HepG2 (cell line): Measurements from ENCODE around the gene CKMT2. TPM values are rescaled to one million over a fixed set of nuclear protein-coding genes. Genes with fewer than 3 reads are reported as not detected.

Experiments used
- ATAC-seq: fragments of 200-7000 bp; cut with Tn5 transposase; 3 replicates; pipeline ENCODE4 v1.9.1; 2020; ENCODE audit warnings: mild to moderate bottlenecking, moderate library complexity
- BruUV-seq: library from RNA; stranded (reverse); fragments of 400-500 nt; replicated peaks from 2 replicates; lab custom pipeline; 2021; lab: Mats Ljungman, UMichigan
- CTCF ChIA-PET: fragments of 300-600 bp; formaldehyde crosslinking; extraction: SDS; loops from one replicate; lab custom pipeline; 2021; ENCODE audit warnings: low total read pairs, inconsistent platforms, low intra/inter-chr PET ratio; lab: Yijun Ruan, JAX
- POLR2A ChIA-PET: fragments of 350-600 bp; sonication (Branson Sonifier 250); formaldehyde crosslinking; loops from one replicate; lab custom pipeline; 2020; ENCODE audit warnings: antibody characterized with exemption, inconsistent platforms; lab: Yijun Ruan, JAX
- DNase-seq: peaks from one replicate; pipeline ENCODE4 v3.0.0-alpha.2; 2015; ENCODE audit warnings: low spot score
- FAIRE-seq: peaks from 3 replicates; lab custom pipeline; 2011; peaks lifted over from hg19 to GRCh38; lab: Jason Lieb, UNC
- H2AFZ ChIP-seq: one replicate; pipeline ENCODE4 v1.6.1; 2011; ENCODE audit warnings: low read length, inconsistent platforms
- H3K27ac ChIP-seq: fragments of 300-600 bp; 3 replicates; pipeline ENCODE4 v1.8.0; 2011; ENCODE audit warnings: mixed run types, mild to moderate bottlenecking, mixed read lengths, low read length, inconsistent platforms; ENCODE audit not compliant: insufficient read depth; ENCODE audit errors: extremely low read length
- H3K27me3 ChIP-seq, 2 experiments: fragments of 200-600 bp in 1 of 2; 2 replicates in 1 of 2; 3 replicates in 1 of 2; pipeline versions ENCODE4 v1.6.0 to v1.8.0; 2011; ENCODE audit warnings: low read length in 2 of 2, mild to moderate bottlenecking in 2 of 2, moderate library complexity in 2 of 2, inconsistent platforms in 1 of 2; ENCODE audit not compliant: insufficient read depth in 2 of 2, control insufficient read depth in 1 of 2
- H3K36me3 ChIP-seq, 2 experiments: fragments of 200-600 bp in 1 of 2; replicated peaks in 1 of 2; 2 replicates in 1 of 2; 3 replicates in 1 of 2; pipeline versions ENCODE4 v1.5.1 to v1.8.0; 2011; ENCODE audit warnings: low read length in 2 of 2, inconsistent platforms in 1 of 2; ENCODE audit not compliant: insufficient read depth in 2 of 2, control insufficient read depth in 1 of 2
- H3K4me1 ChIP-seq: 2 replicates; pipeline ENCODE4 v1.5.1; 2012; ENCODE audit warnings: low read length, inconsistent platforms; ENCODE audit not compliant: insufficient read depth
- H3K4me2 ChIP-seq: 2 replicates; pipeline ENCODE4 v1.6.0; 2011; ENCODE audit warnings: low read depth, low read length, inconsistent platforms
- H3K4me3 ChIP-seq, 3 experiments: fragments of 200-600 bp in 1 of 3; sonication (generic), shearing (Covaris generic) in 1 of 3; replicated peaks in 1 of 3; 2 replicates each; pipeline ENCODE4 v1.5.1; 2011 to 2016; ENCODE audit warnings: low read length in 3 of 3, inconsistent platforms in 2 of 3, low read depth in 2 of 3, mild to moderate bottlenecking in 2 of 3, control low read depth in 1 of 3, mixed read lengths in 1 of 3; ENCODE audit not compliant: insufficient read depth in 1 of 3
- H3K79me2 ChIP-seq: one replicate; pipeline ENCODE4 v1.6.1; 2011; ENCODE audit warnings: low read length, inconsistent platforms; ENCODE audit not compliant: insufficient read depth
- H3K9ac ChIP-seq: 2 replicates; pipeline ENCODE4 v1.6.0; 2011; ENCODE audit warnings: mild to moderate bottlenecking, low read depth, low read length, inconsistent platforms; ENCODE audit not compliant: insufficient read depth
- H3K9me3 ChIP-seq: 2 replicates; pipeline ENCODE4 v1.5.1; 2012; ENCODE audit warnings: mild to moderate bottlenecking, low read length
- H4K20me1 ChIP-seq: 2 replicates; pipeline ENCODE4 v1.6.0; 2011; ENCODE audit warnings: inconsistent platforms, mild to moderate bottlenecking, low read length, moderate library complexity; ENCODE audit not compliant: insufficient read depth
- FOXC1 ChIP-seq: sonication (generic); formaldehyde crosslinking; IDR thresholded peaks from 2 replicates; pipeline ENCODE4 v1.8.0; 2022; ENCODE audit warnings: mild to moderate bottlenecking, missing genetic modification reagents, borderline replicate concordance
- HNRNPH1 ChIP-seq: fragments of 200-400 bp; formaldehyde crosslinking; optimal IDR thresholded peaks from 2 replicates; pipeline ENCODE3; 2017; ENCODE audit warnings: mild to moderate bottlenecking, low read depth, low read length
- MBNL3 ChIP-seq: fragments of 250-450 bp; sonication (Bioruptor Pico); conservative IDR thresholded peaks from 2 replicates; pipeline ENCODE4 v1.8.0; 2022; ENCODE audit warnings: mild to moderate bottlenecking, inconsistent platforms
- MXI1 ChIP-seq: IDR thresholded peaks from 3 replicates; pipeline ENCODE4 v1.6.1; 2012; ENCODE audit warnings: low read depth, low read length, inconsistent platforms, borderline replicate concordance
- PTBP1 ChIP-seq: fragments of 200-400 bp; formaldehyde crosslinking; IDR thresholded peaks from 2 replicates; pipeline ENCODE4 v1.6.1; 2018; ENCODE audit warnings: low read length, low read depth; ENCODE audit not compliant: poor library complexity, severe bottlenecking
- SMARCE1 ChIP-seq: fragments of 450-650 bp; IDR thresholded peaks from 2 replicates; pipeline ENCODE4 v1.6.1; 2017; ENCODE audit warnings: borderline replicate concordance
- XBP1 ChIP-seq: sonication (generic); formaldehyde crosslinking; IDR thresholded peaks from 2 replicates; pipeline ENCODE4 v1.5.0; 2020; ENCODE audit warnings: missing genetic modification reagents
- ZNF274 ChIP-seq: sonication (generic); formaldehyde crosslinking; IDR thresholded peaks from 2 replicates; pipeline ENCODE4 v1.5.1; 2020; ENCODE audit warnings: mild to moderate bottlenecking, missing genetic modification reagents
- ZNF546 ChIP-seq: sonication (generic); formaldehyde crosslinking; conservative IDR thresholded peaks from 2 replicates; pipeline ENCODE4 v1.8.1; 2023; ENCODE audit warnings: mild to moderate bottlenecking, missing genetic modification reagents
- WGBS: methylation state at CpG from one replicate; pipeline ENCODE4 v1.1.6; 2017; ENCODE audit warnings: low lambda C conversion rate; 5-methylcytosine and 5-hydroxymethylcytosine counted together
- in situ Hi-C: cut with HindIII; loops from 2 replicates; pipeline ENCODE4 v1.10.0; 2017; ENCODE audit warnings: low pct_unique_long_range_greater_than_20kb; ENCODE audit not compliant: extremely low pct_ligation_motif_present
- intact Hi-C: fragments of 100-400 bp; cut with micrococcal nuclease; formaldehyde crosslinking; loops from one replicate; pipeline ENCODE4 v1.10.0; 2022; ENCODE audit not compliant: unreplicated experiment
- polyA plus RNA-seq, 8 experiments: library from polyadenylated mRNA; depleted of rRNA in 3 of 8; stranded (reverse) in 7 of 8; unstranded in 1 of 8; fragments of >200 nt; fragmentation: Illumina TruSeq in 4 of 8; extraction: Trizol in 4 of 8; gene quantifications; 2 replicates each; pipeline versions ENCODE4 v1.2.1 to v1.2.3, GENCODE V29; 2011 to 2016; ENCODE audit warnings: low read depth in 4 of 8, missing spikeins in 1 of 8, mixed read lengths in 1 of 8; ENCODE audit not compliant: insufficient read depth in 1 of 8
- total RNA-seq, 5 experiments: library from RNA; depleted of rRNA; stranded (reverse); fragments of >200 nt; fragmentation: Illumina TruSeq; extraction: Trizol; gene quantifications; 2 replicates each; pipeline ENCODE4 v1.2.3, GENCODE V29; 2016; ENCODE audit warnings: low read depth in 1 of 5
- TF ChIP-seq, protein P1 (sequence below): IDR thresholded peaks from 2 replicates; pipeline ENCODE4 v1.6.1; 2016; ENCODE audit warnings: low read depth, missing genetic modification reagents, missing compliant biosample characterization
- TF ChIP-seq, protein P2 (sequence below): sonication (generic); formaldehyde crosslinking; IDR thresholded peaks from 2 replicates; pipeline ENCODE4 v1.4.0; 2020; ENCODE audit warnings: missing genetic modification reagents
- TF ChIP-seq, protein P3 (sequence below): sonication (generic); formaldehyde crosslinking; IDR thresholded peaks from 2 replicates; pipeline ENCODE4 v1.8.0; 2022; ENCODE audit warnings: mild to moderate bottlenecking, missing genetic modification reagents, borderline replicate concordance

Gene CKMT2
- total and polyA plus RNA-seq, 2 of the 13 experiments (the other 11 are each of a cell fraction or from before 2014, with no cell fraction given), result 1.2 to 8.8 TPM

DNA sequence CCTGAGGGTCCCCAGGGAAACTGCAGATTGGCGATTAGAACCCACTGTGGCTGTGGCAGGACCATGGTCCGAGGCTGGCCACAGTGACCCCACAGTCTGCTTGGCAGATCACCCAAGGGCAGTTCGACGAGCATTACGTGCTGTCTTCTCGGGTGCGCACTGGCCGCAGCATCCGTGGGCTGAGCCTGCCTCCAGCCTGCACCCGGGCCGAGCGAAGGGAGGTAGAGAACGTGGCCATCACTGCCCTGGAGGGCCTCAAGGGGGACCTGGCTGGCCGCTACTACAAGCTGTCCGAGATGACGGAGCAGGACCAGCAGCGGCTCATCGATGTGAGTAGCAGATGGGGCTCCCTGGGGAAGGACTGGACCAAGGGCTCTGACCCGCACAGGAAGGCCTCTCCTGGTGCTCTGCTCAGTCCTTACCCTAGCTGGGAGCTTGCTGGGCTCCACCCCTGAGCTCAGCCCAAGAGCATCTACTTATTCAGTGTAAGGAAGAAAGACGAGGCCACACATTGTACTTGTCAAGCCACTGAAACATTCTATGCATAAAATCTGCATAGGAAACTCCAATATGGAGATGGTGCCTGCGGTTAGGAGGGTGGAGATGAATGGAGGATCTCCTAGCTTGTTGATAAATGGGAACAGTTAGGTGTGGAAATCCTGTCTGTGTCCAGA is 21.9 kb downstream of the CKMT2 start:
- H3K9me3 ChIP-seq, result no peaks in the 10 kb centered on the region
- FAIRE-seq, result no peak
- BruUV-seq, result no TSS peak
- no peak for ATAC-seq
- H3K9ac ChIP-seq, result no peak overlapping the region
- in situ Hi-C loops (no loop called here), intact Hi-C loops (no loop called here)
- H3K79me2 ChIP-seq, result no peaks in the 10 kb centered on the region
- peaks cover 0 to 7% of the 10 kb centered on the region in 2 experiments; a peak in 1 of 5 replicates for H3K36me3 ChIP-seq
- no peak overlapping the region for H3K4me3 ChIP-seq
- H3K27ac ChIP-seq, result no peak overlapping the region
- ChIA-PET POLR2A (no interaction called here), CTCF (no interaction called here)
- no peaks in the 10 kb centered on the region for H4K20me1 ChIP-seq
- no peaks in the 10 kb centered on the region for H3K27me3 ChIP-seq
- no peaks in the 10 kb centered on the region for H3K4me1 ChIP-seq
- no peak for DNase-seq
- WGBS, result 99% methylated on average over 17 of the region's 21 CpGs
- no peak overlapping the region for H3K4me2 ChIP-seq
- no peak overlapping the region for H2AFZ ChIP-seq
- TF ChIP-seq SMARCE1 (no peak), XBP1 (CRISPR knock-in tag) (no peak), MXI1 (no peak), FOXC1 (no peak), ZNF274 (CRISPR knock-in tag) (no peak), MBNL3 (no peak), HNRNPH1 (no peak), ZNF546 (CRISPR knock-in tag) (no peak), PTBP1 (no peak)
- TF ChIP-seq, protein P1, sequence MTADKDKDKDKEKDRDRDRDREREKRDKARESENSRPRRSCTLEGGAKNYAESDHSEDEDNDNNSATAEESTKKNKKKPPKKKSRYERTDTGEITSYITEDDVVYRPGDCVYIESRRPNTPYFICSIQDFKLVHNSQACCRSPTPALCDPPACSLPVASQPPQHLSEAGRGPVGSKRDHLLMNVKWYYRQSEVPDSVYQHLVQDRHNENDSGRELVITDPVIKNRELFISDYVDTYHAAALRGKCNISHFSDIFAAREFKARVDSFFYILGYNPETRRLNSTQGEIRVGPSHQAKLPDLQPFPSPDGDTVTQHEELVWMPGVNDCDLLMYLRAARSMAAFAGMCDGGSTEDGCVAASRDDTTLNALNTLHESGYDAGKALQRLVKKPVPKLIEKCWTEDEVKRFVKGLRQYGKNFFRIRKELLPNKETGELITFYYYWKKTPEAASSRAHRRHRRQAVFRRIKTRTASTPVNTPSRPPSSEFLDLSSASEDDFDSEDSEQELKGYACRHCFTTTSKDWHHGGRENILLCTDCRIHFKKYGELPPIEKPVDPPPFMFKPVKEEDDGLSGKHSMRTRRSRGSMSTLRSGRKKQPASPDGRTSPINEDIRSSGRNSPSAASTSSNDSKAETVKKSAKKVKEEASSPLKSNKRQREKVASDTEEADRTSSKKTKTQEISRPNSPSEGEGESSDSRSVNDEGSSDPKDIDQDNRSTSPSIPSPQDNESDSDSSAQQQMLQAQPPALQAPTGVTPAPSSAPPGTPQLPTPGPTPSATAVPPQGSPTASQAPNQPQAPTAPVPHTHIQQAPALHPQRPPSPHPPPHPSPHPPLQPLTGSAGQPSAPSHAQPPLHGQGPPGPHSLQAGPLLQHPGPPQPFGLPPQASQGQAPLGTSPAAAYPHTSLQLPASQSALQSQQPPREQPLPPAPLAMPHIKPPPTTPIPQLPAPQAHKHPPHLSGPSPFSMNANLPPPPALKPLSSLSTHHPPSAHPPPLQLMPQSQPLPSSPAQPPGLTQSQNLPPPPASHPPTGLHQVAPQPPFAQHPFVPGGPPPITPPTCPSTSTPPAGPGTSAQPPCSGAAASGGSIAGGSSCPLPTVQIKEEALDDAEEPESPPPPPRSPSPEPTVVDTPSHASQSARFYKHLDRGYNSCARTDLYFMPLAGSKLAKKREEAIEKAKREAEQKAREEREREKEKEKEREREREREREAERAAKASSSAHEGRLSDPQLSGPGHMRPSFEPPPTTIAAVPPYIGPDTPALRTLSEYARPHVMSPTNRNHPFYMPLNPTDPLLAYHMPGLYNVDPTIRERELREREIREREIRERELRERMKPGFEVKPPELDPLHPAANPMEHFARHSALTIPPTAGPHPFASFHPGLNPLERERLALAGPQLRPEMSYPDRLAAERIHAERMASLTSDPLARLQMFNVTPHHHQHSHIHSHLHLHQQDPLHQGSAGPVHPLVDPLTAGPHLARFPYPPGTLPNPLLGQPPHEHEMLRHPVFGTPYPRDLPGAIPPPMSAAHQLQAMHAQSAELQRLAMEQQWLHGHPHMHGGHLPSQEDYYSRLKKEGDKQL (CRISPR knock-in tag), result no peak
- TF ChIP-seq, protein P2, sequence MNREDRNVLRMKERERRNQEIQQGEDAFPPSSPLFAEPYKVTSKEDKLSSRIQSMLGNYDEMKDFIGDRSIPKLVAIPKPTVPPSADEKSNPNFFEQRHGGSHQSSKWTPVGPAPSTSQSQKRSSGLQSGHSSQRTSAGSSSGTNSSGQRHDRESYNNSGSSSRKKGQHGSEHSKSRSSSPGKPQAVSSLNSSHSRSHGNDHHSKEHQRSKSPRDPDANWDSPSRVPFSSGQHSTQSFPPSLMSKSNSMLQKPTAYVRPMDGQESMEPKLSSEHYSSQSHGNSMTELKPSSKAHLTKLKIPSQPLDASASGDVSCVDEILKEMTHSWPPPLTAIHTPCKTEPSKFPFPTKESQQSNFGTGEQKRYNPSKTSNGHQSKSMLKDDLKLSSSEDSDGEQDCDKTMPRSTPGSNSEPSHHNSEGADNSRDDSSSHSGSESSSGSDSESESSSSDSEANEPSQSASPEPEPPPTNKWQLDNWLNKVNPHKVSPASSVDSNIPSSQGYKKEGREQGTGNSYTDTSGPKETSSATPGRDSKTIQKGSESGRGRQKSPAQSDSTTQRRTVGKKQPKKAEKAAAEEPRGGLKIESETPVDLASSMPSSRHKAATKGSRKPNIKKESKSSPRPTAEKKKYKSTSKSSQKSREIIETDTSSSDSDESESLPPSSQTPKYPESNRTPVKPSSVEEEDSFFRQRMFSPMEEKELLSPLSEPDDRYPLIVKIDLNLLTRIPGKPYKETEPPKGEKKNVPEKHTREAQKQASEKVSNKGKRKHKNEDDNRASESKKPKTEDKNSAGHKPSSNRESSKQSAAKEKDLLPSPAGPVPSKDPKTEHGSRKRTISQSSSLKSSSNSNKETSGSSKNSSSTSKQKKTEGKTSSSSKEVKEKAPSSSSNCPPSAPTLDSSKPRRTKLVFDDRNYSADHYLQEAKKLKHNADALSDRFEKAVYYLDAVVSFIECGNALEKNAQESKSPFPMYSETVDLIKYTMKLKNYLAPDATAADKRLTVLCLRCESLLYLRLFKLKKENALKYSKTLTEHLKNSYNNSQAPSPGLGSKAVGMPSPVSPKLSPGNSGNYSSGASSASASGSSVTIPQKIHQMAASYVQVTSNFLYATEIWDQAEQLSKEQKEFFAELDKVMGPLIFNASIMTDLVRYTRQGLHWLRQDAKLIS (CRISPR knock-in tag), result no peak
- TF ChIP-seq, protein P3, sequence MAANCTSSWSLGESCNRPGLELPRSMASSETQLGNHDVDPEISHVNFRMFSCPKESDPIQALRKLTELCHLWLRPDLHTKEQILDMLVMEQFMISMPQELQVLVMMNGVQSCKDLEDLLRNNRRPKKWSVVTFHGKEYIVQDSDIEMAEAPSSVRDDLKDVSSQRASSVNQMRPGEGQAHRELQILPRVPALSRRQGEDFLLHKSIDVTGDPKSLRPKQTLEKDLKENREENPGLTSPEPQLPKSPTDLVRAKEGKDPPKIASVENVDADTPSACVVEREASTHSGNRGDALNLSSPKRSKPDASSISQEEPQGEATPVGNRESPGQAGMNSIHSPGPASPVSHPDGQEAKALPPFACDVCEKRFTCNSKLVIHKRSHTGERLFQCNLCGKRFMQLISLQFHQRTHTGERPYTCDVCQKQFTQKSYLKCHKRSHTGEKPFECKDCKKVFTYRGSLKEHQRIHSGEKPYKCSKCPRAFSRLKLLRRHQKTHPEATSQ (CRISPR knock-in tag), result no peak
